Measurements from ENCODE around the gene KIF3A.

KIF3A gene

DNA sequence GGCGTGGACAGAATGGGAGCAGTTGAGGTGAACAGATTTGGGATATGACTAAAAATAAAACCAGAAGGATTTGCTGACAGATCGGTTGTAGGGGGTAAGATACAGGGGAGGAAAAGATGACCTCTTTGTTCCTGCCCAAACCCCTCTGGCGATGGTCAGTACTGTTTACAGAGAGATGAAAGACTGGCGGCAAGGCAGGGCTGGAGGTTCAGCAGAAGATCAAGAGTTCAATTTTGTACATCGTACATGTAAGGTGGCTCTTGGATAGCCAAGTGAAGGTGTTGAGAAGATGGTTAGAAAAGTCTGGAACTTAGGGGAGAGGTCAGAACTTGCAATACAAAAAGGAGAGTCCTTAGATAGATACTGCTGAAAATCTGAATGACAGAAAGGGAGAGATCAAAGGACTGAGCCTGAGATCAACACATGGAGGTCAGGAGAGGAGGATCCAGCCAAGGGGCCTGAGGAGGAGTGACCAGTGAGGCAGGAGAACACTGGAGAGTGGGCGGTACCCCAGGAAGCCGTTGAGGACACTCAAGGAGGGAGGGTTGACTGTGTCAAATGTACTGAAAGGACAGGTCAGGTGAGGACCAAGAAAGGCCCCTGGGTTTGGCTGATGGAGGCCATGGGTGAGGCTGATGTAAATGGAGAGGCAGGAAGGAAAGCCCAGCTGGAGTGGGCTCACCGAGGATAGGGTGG, 56.4 kb downstream of the KIF3A start:
- Histone ChIP-seq H3K27ac (ENCODE audit: low read length) (no peak overlapping the region), H3K27me3 (replicated peaks; ENCODE audit: insufficient read depth, low read length) (no peaks in the 10 kb centered on the region), H3K4me1 (ENCODE audit: low read length) (0 out of 2 replicates have a peak, but pooled peaks cover 5% of the 10 kb centered on the region), H3F3A (ENCODE audit: insufficient read depth, low read length) (no peaks in the 10 kb centered on the region), H3K9ac (ENCODE audit: low read length) (no peak overlapping the region), H3K4me2 (ENCODE audit: low read depth, low read length) (no peak overlapping the region), H3K4me3 (ENCODE audit: low read length) (no peak overlapping the region), H3K9me3 (replicated peaks; ENCODE audit: insufficient read depth, low read length) (no peaks in the 10 kb centered on the region), H2AFZ (ENCODE audit: low read length) (no peak overlapping the region), H4K20me1 (ENCODE audit: insufficient read depth, low read length) (no peaks in the 10 kb centered on the region), H3K9me2 (replicated peaks; ENCODE audit: insufficient read depth, low read length) (no peaks in the 10 kb centered on the region), H3K36me3 (replicated peaks; ENCODE audit: insufficient read depth, low read length) (no peaks in the 10 kb centered on the region), H3K79me2 (ENCODE audit: low read length) (no peaks in the 10 kb centered on the region)
- TF ChIP-seq, protein P1, sequence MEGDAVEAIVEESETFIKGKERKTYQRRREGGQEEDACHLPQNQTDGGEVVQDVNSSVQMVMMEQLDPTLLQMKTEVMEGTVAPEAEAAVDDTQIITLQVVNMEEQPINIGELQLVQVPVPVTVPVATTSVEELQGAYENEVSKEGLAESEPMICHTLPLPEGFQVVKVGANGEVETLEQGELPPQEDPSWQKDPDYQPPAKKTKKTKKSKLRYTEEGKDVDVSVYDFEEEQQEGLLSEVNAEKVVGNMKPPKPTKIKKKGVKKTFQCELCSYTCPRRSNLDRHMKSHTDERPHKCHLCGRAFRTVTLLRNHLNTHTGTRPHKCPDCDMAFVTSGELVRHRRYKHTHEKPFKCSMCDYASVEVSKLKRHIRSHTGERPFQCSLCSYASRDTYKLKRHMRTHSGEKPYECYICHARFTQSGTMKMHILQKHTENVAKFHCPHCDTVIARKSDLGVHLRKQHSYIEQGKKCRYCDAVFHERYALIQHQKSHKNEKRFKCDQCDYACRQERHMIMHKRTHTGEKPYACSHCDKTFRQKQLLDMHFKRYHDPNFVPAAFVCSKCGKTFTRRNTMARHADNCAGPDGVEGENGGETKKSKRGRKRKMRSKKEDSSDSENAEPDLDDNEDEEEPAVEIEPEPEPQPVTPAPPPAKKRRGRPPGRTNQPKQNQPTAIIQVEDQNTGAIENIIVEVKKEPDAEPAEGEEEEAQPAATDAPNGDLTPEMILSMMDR (IDR thresholded peaks at IDR 0.05; ENCODE audit: low read length), result no peak
- TF ChIP-seq EZH2 (optimal IDR thresholded peaks at IDR 0.05; ENCODE audit: low read depth, low read length) (no peak), EZH2phosphoT487 (IDR thresholded peaks at IDR 0.05; ENCODE audit: low read length) (no peak)
- DNase-seq, result no peak

GRCh38 chr5:132679717-132680380, 57.5 kb downstream of the KIF3A start:
- no peak overlapping the region for H2AFZ ChIP-seq (ENCODE audit: low read length)
- H3K36me3 ChIP-seq (replicated peaks; ENCODE audit: insufficient read depth, low read length), result no peaks in the 10 kb centered on the region
- no peaks in the 10 kb centered on the region for H4K20me1 ChIP-seq (ENCODE audit: insufficient read depth, low read length)
- H3K9me2 ChIP-seq (replicated peaks; ENCODE audit: insufficient read depth, low read length), result no peaks in the 10 kb centered on the region
- H3K4me2 ChIP-seq (ENCODE audit: low read depth, low read length), result no peak overlapping the region
- 0 out of 2 replicates have a peak, but pooled peaks cover under 1% of the 10 kb centered on the region for H3K4me1 ChIP-seq (ENCODE audit: low read length)
- TF ChIP-seq, protein P1 (IDR thresholded peaks at IDR 0.05; ENCODE audit: low read length), result no peak
- TF ChIP-seq EZH2 (optimal IDR thresholded peaks at IDR 0.05; ENCODE audit: low read depth, low read length) (no peak), EZH2phosphoT487 (IDR thresholded peaks at IDR 0.05; ENCODE audit: low read length) (no peak)
- no peaks in the 10 kb centered on the region for H3K9me3 ChIP-seq (replicated peaks; ENCODE audit: insufficient read depth, low read length)
- no peaks in the 10 kb centered on the region for H3K27me3 ChIP-seq (replicated peaks; ENCODE audit: insufficient read depth, low read length)
- no peaks in the 10 kb centered on the region for H3F3A ChIP-seq (ENCODE audit: insufficient read depth, low read length)
- DNase-seq, result no peak
- H3K4me3 ChIP-seq (ENCODE audit: low read length), result no peak overlapping the region
- no peak overlapping the region for H3K27ac ChIP-seq (ENCODE audit: low read length)
- H3K9ac ChIP-seq (ENCODE audit: low read length), result no peak overlapping the region
- H3K79me2 ChIP-seq (ENCODE audit: low read length), result no peaks in the 10 kb centered on the region

GRCh38 chr5:132679166-132679565, 58.2 kb downstream of the KIF3A start:
- no peaks in the 10 kb centered on the region for H3F3A ChIP-seq (ENCODE audit: insufficient read depth, low read length)
- H3K9ac ChIP-seq (ENCODE audit: low read length), result no peak overlapping the region
- no peak overlapping the region for H3K4me3 ChIP-seq (ENCODE audit: low read length)
- H3K9me3 ChIP-seq (replicated peaks; ENCODE audit: insufficient read depth, low read length), result no peaks in the 10 kb centered on the region
- no peaks in the 10 kb centered on the region for H3K36me3 ChIP-seq (replicated peaks; ENCODE audit: insufficient read depth, low read length)
- no peaks in the 10 kb centered on the region for H4K20me1 ChIP-seq (ENCODE audit: insufficient read depth, low read length)
- no peaks in the 10 kb centered on the region for H3K27me3 ChIP-seq (replicated peaks; ENCODE audit: insufficient read depth, low read length)
- no peak for DNase-seq
- no peak overlapping the region for H3K4me2 ChIP-seq (ENCODE audit: low read depth, low read length)
- no peaks in the 10 kb centered on the region for H3K9me2 ChIP-seq (replicated peaks; ENCODE audit: insufficient read depth, low read length)
- no peak overlapping the region for H2AFZ ChIP-seq (ENCODE audit: low read length)
- no peaks in the 10 kb centered on the region for H3K4me1 ChIP-seq (ENCODE audit: low read length)
- H3K79me2 ChIP-seq (ENCODE audit: low read length), result no peaks in the 10 kb centered on the region
- TF ChIP-seq, protein P1 (IDR thresholded peaks at IDR 0.05; ENCODE audit: low read length), result no peak
- TF ChIP-seq EZH2 (optimal IDR thresholded peaks at IDR 0.05; ENCODE audit: low read depth, low read length) (no peak), EZH2phosphoT487 (IDR thresholded peaks at IDR 0.05; ENCODE audit: low read length) (no peak)
- no peak overlapping the region for H3K27ac ChIP-seq (ENCODE audit: low read length)

Data from MM.1S (cell line).